Immature natural killer cell (primary cell): Measurements from ENCODE around the gene KCTD12. TPM values are rescaled to one million over a fixed set of nuclear protein-coding genes. Genes with fewer than 3 reads are reported as not detected.
"Not testable (repeated sequence)": the region's sequence is repeated elsewhere in the genome, so short reads cannot be mapped to it uniquely, and the experiment has no call there.

ENCODE experiments used
- DNase-seq, 3 donors: peaks; one replicate each; pipeline ENCODE4 v3.0.0; 2022; ENCODE audit warnings: mixed read lengths in 1 of 3
- H3K27ac Mint-ChIP-seq, 6 donors: one replicate each; pipeline ENCODE4 v1.8.0; 2020; ENCODE audit warnings: mixed read lengths in 6 of 6, mild to moderate bottlenecking in 5 of 6, inconsistent platforms in 4 of 6, moderate library complexity in 3 of 6
- H3K27me3 Mint-ChIP-seq, 3 donors: one replicate each; pipeline ENCODE4 v1.8.0; 2020 to 2021; ENCODE audit warnings: low read depth in 3 of 3, mild to moderate bottlenecking in 3 of 3, mixed read lengths in 3 of 3, moderate library complexity in 3 of 3, inconsistent platforms in 1 of 3
- H3K36me3 Mint-ChIP-seq, 3 donors: one replicate each; pipeline ENCODE4 v1.8.0; 2020; ENCODE audit warnings: mixed read lengths in 3 of 3, inconsistent platforms in 2 of 3, mild to moderate bottlenecking in 2 of 3
- H3K4me1 Mint-ChIP-seq, 2 donors: one replicate each; pipeline ENCODE4 v1.8.0; 2020; ENCODE audit warnings: inconsistent platforms in 2 of 2, mild to moderate bottlenecking in 2 of 2, mixed read lengths in 2 of 2, moderate library complexity in 1 of 2
- H3K4me3 Mint-ChIP-seq, 5 donors: one replicate each; pipeline ENCODE4 v1.8.0; 2020; ENCODE audit warnings: mild to moderate bottlenecking in 5 of 5, mixed read lengths in 5 of 5, inconsistent platforms in 3 of 5, moderate library complexity in 3 of 5
- H3K9me3 Mint-ChIP-seq, 6 donors: one replicate each; pipeline ENCODE4 v1.8.0; 2020; ENCODE audit warnings: mild to moderate bottlenecking in 6 of 6, mixed read lengths in 6 of 6, inconsistent platforms in 4 of 6, moderate library complexity in 3 of 6
- polyA plus RNA-seq, 3 donors: library from polyadenylated mRNA; unstranded; fragments of 300-500 nt; fragmentation: Illumina TruSeq; gene quantifications; one replicate each; pipeline ENCODE4 v1.2.3, GENCODE V29; 2021

The KCTD12 gene
- polyA plus RNA-seq: 1 to 10 TPM in 1 of 3 donors, under 1 TPM in 2; 0.31 to 1.1 (median 0.47) TPM

DNA sequence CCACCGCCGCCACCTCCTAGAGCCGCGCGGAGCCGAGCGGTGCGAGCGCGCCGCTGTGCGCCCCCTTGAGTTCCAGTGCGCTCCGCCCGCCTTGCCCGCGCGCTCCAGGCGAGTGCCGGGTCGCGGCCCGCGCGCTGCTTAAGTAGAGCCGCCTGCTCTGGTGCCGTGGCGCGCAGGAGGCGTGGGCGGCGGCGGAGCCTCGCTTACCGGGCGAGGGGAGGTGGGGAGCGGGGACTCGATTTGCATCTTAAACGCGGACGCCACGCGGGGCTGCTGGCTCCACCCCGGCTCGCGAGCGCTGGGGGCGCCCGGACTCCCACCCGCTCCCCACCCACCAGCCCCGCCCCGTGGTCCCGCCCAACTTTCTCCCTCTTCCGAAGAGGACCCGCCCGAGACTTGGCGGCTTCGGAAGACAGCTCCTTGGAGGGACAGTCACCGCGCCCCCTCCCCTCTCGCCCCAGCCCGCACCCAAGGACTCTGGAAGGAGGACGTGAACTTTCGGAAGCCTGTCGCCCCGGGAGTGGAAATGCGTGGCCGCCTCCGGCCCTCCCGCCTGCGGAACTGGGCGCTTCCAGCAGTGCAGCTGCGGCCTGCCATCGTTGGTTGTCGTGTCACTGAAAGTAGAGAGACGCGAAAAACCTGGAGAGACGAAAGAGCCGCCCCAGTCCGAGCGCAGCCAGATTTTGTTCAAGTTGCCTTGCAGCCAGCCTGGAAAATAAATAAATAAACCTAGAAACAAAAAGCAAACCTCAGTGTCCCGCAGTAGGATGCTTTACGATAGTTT, at the start of gene KCTD12:
Gene KCTD12, minus strand, starts transcription at position 114 of the 784 bp plus-strand sequence. CDS start 257 bp downstream, outside the sequence.
- Mint-ChIP-seq H3K27ac (no peak within 1 kb of the TSS), H3K36me3 (no peaks in the 10 kb centered on the region), H3K9me3 (no peaks in the 10 kb centered on the region), H3K4me3 (peak within 1 kb of the TSS; percentile 77 to 82 (median 79)), H3K27me3 (peaks cover 7 to 30% (median 28%) of the 10 kb centered on the region in 3 donors), H3K4me1 (peaks cover 13 to 21% of the 10 kb centered on the region in 2 donors)
- DNase-seq: peak; percentile 47 to 51 (median 48)

- no peak overlapping the region for H3K4me3 Mint-ChIP-seq
- no peaks in the 10 kb centered on the region for H3K4me1 Mint-ChIP-seq
- H3K27ac Mint-ChIP-seq: no peak overlapping the region
- H3K27me3 Mint-ChIP-seq: peaks cover 0 to 12% (median 8%) of the 10 kb centered on the region in 3 donors
- peaks cover 0 to 7% (median 5%) of the 10 kb centered on the region in 6 donors for H3K9me3 Mint-ChIP-seq
- H3K36me3 Mint-ChIP-seq: peaks cover 0 to 5% (median 5%) of the 10 kb centered on the region in 3 donors
- no peak for DNase-seq
Observed at GRCh38 chr13:76934671-76935070, 48.5 kb upstream of the KCTD12 start.

DNA sequence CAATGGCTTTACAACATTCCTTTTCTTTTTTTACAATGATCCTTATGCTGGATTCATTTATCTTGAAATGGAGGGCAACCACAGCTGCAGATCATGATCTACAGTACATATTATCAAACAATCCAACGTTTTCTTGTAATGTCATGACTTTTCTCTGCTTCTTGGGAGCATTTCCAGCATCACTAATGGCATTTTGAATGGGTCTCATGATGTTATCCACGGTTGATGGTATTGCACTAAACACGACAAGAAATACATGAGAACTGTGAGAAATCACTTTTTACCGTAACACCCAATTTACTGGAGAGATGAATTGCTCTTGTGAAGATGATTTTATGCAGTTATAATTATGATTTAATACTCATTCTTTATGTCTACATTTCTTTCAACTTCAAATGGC, 45.9 kb upstream of the KCTD12 start:
- Mint-ChIP-seq H3K4me1 (peaks cover 15 to 20% of the 10 kb centered on the region in 2 donors), H3K27me3 (peaks cover 0 to 15% (median 8%) of the 10 kb centered on the region in 3 donors), H3K9me3 (peaks cover 0 to 7% (median 5%) of the 10 kb centered on the region in 6 donors), H3K27ac (no peak overlapping the region), H3K36me3 (peaks cover 0 to 5% (median 5%) of the 10 kb centered on the region in 3 donors), H3K4me3 (no peak overlapping the region)
- no peak for DNase-seq

- DNase-seq: no peak
- peaks cover 0 to 5% (median 5%) of the 10 kb centered on the region in 3 donors for H3K36me3 Mint-ChIP-seq
Observed at GRCh38 chr13:76929851-76930374, 43.7 kb upstream of the KCTD12 start.

DNA sequence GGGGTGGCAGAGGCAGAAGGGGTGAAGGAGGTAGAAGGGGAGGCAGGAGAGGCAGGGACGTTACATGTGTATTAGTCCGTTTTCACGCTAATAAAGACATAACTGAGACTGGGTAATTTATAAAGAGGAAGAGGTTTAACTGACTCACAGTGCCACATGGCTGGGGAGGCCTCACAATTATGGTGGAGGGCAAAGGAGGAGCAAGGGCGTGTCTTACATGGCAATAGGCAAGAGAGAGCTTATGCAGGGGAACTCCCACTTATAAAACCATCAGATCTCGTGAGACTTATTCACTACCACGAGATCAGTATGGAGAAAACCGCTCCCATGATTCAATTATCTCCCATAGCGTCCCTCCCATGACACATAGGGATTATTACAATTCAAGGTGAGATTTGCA, 43.1 kb upstream of the KCTD12 start:
- DNase-seq: no peak
- H3K27me3 Mint-ChIP-seq: peaks cover 0 to 17% (median 8%) of the 10 kb centered on the region in 3 donors
- peaks cover 0 to 5% (median 5%) of the 10 kb centered on the region in 3 donors for H3K36me3 Mint-ChIP-seq
- H3K4me3 Mint-ChIP-seq: no peak overlapping the region
- no peak overlapping the region for H3K27ac Mint-ChIP-seq
- H3K4me1 Mint-ChIP-seq: peaks cover 20 to 24% of the 10 kb centered on the region in 2 donors
- H3K9me3 Mint-ChIP-seq: peaks cover 0 to 7% (median 5%) of the 10 kb centered on the region in 6 donors

More at GRCh38 chr13:76929851-76930374, 43.7 kb upstream of the KCTD12 start:
- peaks cover 0 to 15% (median 8%) of the 10 kb centered on the region in 3 donors for H3K27me3 Mint-ChIP-seq
- no peak overlapping the region for H3K27ac Mint-ChIP-seq
- H3K9me3 Mint-ChIP-seq: peaks cover 0 to 7% (median 5%) of the 10 kb centered on the region in 6 donors
- no peak overlapping the region for H3K4me3 Mint-ChIP-seq
- H3K4me1 Mint-ChIP-seq: peaks cover 20 to 24% of the 10 kb centered on the region in 2 donors

- no peak for DNase-seq
- Mint-ChIP-seq H3K4me3 (peak overlapping the region in 1 of 5 donors; percentile 65), H3K9me3 (peaks cover 0 to 7% (median 5%) of the 10 kb centered on the region in 6 donors), H3K27ac (peak overlapping the region in 1 of 6 donors; percentile 32), H3K27me3 (peaks cover 0 to 20% (median 8%) of the 10 kb centered on the region in 3 donors), H3K4me1 (peaks cover 20 to 24% of the 10 kb centered on the region in 2 donors), H3K36me3 (peaks cover 0 to 5% (median 5%) of the 10 kb centered on the region in 3 donors)
Observed at GRCh38 chr13:76928456-76928855, 42.3 kb upstream of the KCTD12 start.

DNA sequence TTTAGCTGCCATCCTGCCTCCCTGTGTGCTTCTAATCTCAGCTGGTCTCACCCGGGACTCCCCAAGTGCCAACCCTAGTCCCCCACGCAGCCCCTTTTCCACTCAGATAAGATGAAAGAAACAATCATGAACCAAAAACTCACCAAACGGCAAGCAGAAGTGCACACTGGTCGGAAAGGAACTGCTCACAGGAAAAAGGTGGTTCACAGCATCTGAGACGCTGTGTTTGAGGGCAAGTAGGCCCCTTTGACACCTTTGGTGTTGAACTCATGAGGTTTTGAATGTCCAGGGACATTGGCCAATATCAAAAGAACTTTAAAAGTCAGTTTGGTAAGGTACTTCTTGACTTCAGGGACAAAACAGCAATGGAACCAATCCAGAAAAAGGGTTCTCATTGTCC, 41.8 kb upstream of the KCTD12 start:
- peaks cover 3 to 24% (median 11%) of the 10 kb centered on the region in 3 donors for H3K27me3 Mint-ChIP-seq
- peak overlapping the region in 2 of 6 donors; percentile 57 to 82 for H3K27ac Mint-ChIP-seq
- H3K4me3 Mint-ChIP-seq: peak overlapping the region in 4 of 5 donors; percentile 25 to 65 (median 46)
- peak; percentile 20 to 30 (median 24) for DNase-seq
- peaks cover 20 to 24% of the 10 kb centered on the region in 2 donors for H3K4me1 Mint-ChIP-seq
- peaks cover 0 to 7% (median 5%) of the 10 kb centered on the region in 6 donors for H3K9me3 Mint-ChIP-seq
- H3K36me3 Mint-ChIP-seq: peaks cover 0 to 5% (median 5%) of the 10 kb centered on the region in 3 donors

GRCh38 chr13:76925115-76925514, 38.9 kb upstream of the KCTD12 start:
- Mint-ChIP-seq H3K4me3 (no peak overlapping the region), H3K9me3 (no peaks in the 10 kb centered on the region), H3K4me1 (peaks cover 20 to 24% of the 10 kb centered on the region in 2 donors), H3K27me3 (peaks cover 3 to 14% (median 5%) of the 10 kb centered on the region in 3 donors), H3K36me3 (no peaks in the 10 kb centered on the region), H3K27ac (no peak overlapping the region)
- no peak for DNase-seq

DNA sequence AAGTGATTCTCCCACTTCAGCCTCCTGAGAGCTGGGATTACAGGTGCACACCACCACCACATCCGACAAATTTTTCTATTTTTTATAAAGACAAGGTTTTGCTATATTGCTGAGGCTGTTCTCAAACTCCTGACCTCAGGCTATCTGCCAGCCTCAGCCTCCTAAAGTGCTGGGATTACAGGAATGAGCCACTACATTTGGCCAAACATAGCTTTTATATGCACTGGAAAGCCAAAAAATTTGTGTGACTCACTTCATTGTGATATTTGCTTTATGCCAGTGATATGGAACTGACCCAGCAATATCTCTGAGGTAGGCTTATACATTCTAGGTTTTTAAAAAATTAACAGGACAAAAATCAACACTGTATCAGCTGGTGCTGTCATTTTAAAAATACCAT, 35.3 kb upstream of the KCTD12 start:
- H3K9me3 Mint-ChIP-seq: peaks cover 0 to 3% (median 0%) of the 10 kb centered on the region in 6 donors
- DNase-seq: no peak
- peaks cover 5 to 12% (median 10%) of the 10 kb centered on the region in 3 donors for H3K27me3 Mint-ChIP-seq
- no peaks in the 10 kb centered on the region for H3K4me1 Mint-ChIP-seq
- H3K36me3 Mint-ChIP-seq: peaks cover 0 to 4% (median 0%) of the 10 kb centered on the region in 3 donors
- H3K4me3 Mint-ChIP-seq: no peak overlapping the region
- H3K27ac Mint-ChIP-seq: no peak overlapping the region

- not testable (repeated sequence) for H3K27me3 Mint-ChIP-seq, H3K4me1 Mint-ChIP-seq, DNase-seq, H3K27ac Mint-ChIP-seq, H3K9me3 Mint-ChIP-seq, H3K36me3 Mint-ChIP-seq, H3K4me3 Mint-ChIP-seq
Observed at GRCh38 chr13:76917755-76918481, 31.7 kb upstream of the KCTD12 start.

- no peak overlapping the region for H3K4me3 Mint-ChIP-seq
- H3K36me3 Mint-ChIP-seq: peaks cover 0 to 4% (median 0%) of the 10 kb centered on the region in 3 donors
- no peaks in the 10 kb centered on the region for H3K4me1 Mint-ChIP-seq
- peaks cover 0 to 3% (median 0%) of the 10 kb centered on the region in 6 donors for H3K9me3 Mint-ChIP-seq
- H3K27me3 Mint-ChIP-seq: peaks cover 4 to 15% (median 4%) of the 10 kb centered on the region in 3 donors
- no peak overlapping the region for H3K27ac Mint-ChIP-seq
- no peak for DNase-seq
Observed at GRCh38 chr13:76917095-76917494, 30.9 kb upstream of the KCTD12 start.

GRCh38 chr13:76913898-76914297, 27.7 kb upstream of the KCTD12 start:
- H3K9me3 Mint-ChIP-seq: no peaks in the 10 kb centered on the region
- no peak for DNase-seq
- peaks cover 4 to 15% (median 7%) of the 10 kb centered on the region in 3 donors for H3K27me3 Mint-ChIP-seq
- H3K36me3 Mint-ChIP-seq: peaks cover 0 to under 1% (median 0%) of the 10 kb centered on the region in 3 donors
- H3K4me3 Mint-ChIP-seq: no peak overlapping the region
- no peak overlapping the region for H3K27ac Mint-ChIP-seq
- H3K4me1 Mint-ChIP-seq: no peaks in the 10 kb centered on the region

DNA sequence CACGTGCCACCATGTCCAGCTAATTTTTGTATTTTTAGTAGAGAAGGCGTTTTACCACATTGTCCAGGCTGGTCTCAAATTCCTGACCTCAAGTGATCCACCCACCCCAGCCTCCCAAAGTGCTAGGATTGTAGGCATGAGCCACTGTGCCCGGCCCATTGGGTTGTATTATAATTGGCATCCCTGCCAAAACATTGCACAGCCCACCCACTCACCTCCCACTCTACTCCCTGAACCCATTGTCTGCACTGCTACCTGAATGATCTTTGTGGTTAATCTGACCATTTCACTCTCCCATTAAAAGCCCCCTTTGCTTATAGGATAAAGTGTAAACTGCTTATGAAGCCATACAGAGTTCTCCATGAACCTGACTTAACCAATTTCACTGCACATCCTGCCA, 26.3 kb upstream of the KCTD12 start:
- no peaks in the 10 kb centered on the region for H3K9me3 Mint-ChIP-seq
- no peak overlapping the region for H3K27ac Mint-ChIP-seq
- H3K36me3 Mint-ChIP-seq: no peaks in the 10 kb centered on the region
- DNase-seq: no peak
- H3K27me3 Mint-ChIP-seq: peaks cover 0 to 17% (median 8%) of the 10 kb centered on the region in 3 donors
- no peaks in the 10 kb centered on the region for H3K4me1 Mint-ChIP-seq
- H3K4me3 Mint-ChIP-seq: no peak overlapping the region
